ENCODE measurements around the gene USPL1. TPM values are rescaled to one million over a fixed set of nuclear protein-coding genes. Genes with fewer than 3 reads are reported as not detected.
A peak's percentile ranks its signal among the peaks of the same experiment; 100 is the strongest.

USPL1 gene
- total and polyA plus RNA-seq, 2 of the 13 experiments (the other 11 are each of a cell fraction or from before 2014, with no cell fraction given): 13.7 to 15.9 TPM

DNA sequence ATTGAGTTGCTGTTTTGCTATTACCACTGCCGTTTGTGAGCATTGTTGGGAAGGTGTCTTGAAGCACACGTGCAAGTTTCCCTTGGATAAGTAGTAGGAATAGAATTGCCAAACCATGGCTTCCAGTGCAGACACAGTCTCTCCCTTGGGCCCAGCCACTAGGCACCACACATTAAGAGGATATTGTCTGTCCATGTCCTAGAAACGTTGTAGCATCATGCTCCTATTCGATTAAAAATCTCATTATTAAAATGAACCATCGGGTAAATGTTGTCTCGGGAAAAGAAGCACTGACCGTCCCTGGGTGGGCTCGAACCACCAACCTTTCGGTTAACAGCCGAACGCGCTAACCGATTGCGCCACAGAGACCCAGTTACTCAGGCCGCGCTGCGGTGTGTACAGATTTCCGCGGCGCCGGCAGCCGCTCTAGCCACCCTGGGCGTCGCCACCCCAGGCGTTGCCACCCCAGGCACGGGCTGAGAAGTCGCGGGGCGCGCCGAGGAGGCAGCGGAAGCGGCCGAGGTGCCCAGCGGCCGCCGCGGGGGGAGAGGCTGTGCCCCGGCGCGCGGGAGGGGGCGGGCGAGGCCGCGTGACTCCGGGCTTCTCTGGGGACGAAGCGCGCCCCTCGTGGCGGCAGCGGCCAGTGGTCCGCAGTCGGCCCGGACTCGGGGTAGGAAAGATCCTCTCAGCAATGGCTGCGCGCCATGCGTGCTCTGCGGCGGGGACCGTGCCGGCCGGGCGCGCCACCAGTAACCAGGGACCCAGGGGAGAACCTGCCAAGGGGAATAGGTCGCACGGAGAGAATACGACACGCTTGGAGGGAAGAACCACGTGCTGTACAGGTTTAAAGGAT, 56.2 kb downstream of the USPL1 start (continued):
- TF ChIP-seq ZNF720 (CRISPR knock-in tag; IDR thresholded peaks at IDR 0.05) (no peak), CREM (IDR thresholded peaks at IDR 0.05) (no peak), CREM (CRISPR knock-in tag; IDR thresholded peaks at IDR 0.05) (no peak), ZNF703 (CRISPR knock-in tag; IDR thresholded peaks at IDR 0.05; ENCODE audit: borderline replicate concordance) (no peak), ZNF282 (IDR thresholded peaks at IDR 0.05; ENCODE audit: partially characterized antibody) (no peak), NFATC3 (CRISPR knock-in tag; IDR thresholded peaks at IDR 0.05) (no peak; the same call in 1 of the 2 replicates), LCORL (IDR thresholded peaks at IDR 0.05) (no peak), LCORL (CRISPR knock-in tag; IDR thresholded peaks at IDR 0.05) (0 out of 2 replicates have a peak, but pooled peaks have one; percentile 40), ZNF772 (CRISPR knock-in tag; IDR thresholded peaks at IDR 0.05) (0 out of 2 replicates have a peak, but pooled peaks have one; percentile 35), PCBP2 (optimal IDR thresholded peaks at IDR 0.05; ENCODE audit: low read depth, low read length, poor library complexity, severe bottlenecking) (no peak), ZC3H4 (CRISPR knock-in tag; IDR thresholded peaks at IDR 0.05; ENCODE audit: borderline replicate concordance) (no peak), ZNF484 (CRISPR knock-in tag; IDR thresholded peaks at IDR 0.05; ENCODE audit: borderline replicate concordance, low read depth) (no peak), MAZ (IDR thresholded peaks at IDR 0.05; ENCODE audit: borderline replicate concordance, low read depth, low read length) (peak; percentile 70), MAZ (CRISPR knock-in tag; IDR thresholded peaks at IDR 0.05; ENCODE audit: low read depth) (peak; percentile 95), ZNF589 (CRISPR knock-in tag; conservative IDR thresholded peaks at IDR 0.05) (no peak), ELF1 (CRISPR knock-in tag; IDR thresholded peaks at IDR 0.05) (0 out of 2 replicates have a peak, but pooled peaks have one; percentile 16), CHD4 (IDR thresholded peaks at IDR 0.05; ENCODE audit: borderline replicate concordance, low read length) (peak; percentile 48; the same call in 1 of the 2 replicates), ZNF749 (CRISPR knock-in tag; IDR thresholded peaks at IDR 0.05; ENCODE audit: borderline replicate concordance) (no peak), ZNF629 (CRISPR knock-in tag; conservative IDR thresholded peaks at IDR 0.05) (peak; percentile 45), RARG (CRISPR knock-in tag; IDR thresholded peaks at IDR 0.05; ENCODE audit: low read depth) (0 out of 2 replicates have a peak, but pooled peaks have one; percentile 42)
- TF ChIP-seq, protein P1, sequence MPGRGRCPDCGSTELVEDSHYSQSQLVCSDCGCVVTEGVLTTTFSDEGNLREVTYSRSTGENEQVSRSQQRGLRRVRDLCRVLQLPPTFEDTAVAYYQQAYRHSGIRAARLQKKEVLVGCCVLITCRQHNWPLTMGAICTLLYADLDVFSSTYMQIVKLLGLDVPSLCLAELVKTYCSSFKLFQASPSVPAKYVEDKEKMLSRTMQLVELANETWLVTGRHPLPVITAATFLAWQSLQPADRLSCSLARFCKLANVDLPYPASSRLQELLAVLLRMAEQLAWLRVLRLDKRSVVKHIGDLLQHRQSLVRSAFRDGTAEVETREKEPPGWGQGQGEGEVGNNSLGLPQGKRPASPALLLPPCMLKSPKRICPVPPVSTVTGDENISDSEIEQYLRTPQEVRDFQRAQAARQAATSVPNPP (CRISPR knock-in tag; IDR thresholded peaks at IDR 0.05): peak; percentile 41; the same call in 1 of the 2 replicates
- TF ChIP-seq, protein P2, sequence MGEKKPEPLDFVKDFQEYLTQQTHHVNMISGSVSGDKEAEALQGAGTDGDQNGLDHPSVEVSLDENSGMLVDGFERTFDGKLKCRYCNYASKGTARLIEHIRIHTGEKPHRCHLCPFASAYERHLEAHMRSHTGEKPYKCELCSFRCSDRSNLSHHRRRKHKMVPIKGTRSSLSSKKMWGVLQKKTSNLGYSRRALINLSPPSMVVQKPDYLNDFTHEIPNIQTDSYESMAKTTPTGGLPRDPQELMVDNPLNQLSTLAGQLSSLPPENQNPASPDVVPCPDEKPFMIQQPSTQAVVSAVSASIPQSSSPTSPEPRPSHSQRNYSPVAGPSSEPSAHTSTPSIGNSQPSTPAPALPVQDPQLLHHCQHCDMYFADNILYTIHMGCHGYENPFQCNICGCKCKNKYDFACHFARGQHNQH (CRISPR knock-in tag; IDR thresholded peaks at IDR 0.05): 0 out of 2 replicates have a peak, but pooled peaks have one; percentile 48
- TF ChIP-seq, protein P3, sequence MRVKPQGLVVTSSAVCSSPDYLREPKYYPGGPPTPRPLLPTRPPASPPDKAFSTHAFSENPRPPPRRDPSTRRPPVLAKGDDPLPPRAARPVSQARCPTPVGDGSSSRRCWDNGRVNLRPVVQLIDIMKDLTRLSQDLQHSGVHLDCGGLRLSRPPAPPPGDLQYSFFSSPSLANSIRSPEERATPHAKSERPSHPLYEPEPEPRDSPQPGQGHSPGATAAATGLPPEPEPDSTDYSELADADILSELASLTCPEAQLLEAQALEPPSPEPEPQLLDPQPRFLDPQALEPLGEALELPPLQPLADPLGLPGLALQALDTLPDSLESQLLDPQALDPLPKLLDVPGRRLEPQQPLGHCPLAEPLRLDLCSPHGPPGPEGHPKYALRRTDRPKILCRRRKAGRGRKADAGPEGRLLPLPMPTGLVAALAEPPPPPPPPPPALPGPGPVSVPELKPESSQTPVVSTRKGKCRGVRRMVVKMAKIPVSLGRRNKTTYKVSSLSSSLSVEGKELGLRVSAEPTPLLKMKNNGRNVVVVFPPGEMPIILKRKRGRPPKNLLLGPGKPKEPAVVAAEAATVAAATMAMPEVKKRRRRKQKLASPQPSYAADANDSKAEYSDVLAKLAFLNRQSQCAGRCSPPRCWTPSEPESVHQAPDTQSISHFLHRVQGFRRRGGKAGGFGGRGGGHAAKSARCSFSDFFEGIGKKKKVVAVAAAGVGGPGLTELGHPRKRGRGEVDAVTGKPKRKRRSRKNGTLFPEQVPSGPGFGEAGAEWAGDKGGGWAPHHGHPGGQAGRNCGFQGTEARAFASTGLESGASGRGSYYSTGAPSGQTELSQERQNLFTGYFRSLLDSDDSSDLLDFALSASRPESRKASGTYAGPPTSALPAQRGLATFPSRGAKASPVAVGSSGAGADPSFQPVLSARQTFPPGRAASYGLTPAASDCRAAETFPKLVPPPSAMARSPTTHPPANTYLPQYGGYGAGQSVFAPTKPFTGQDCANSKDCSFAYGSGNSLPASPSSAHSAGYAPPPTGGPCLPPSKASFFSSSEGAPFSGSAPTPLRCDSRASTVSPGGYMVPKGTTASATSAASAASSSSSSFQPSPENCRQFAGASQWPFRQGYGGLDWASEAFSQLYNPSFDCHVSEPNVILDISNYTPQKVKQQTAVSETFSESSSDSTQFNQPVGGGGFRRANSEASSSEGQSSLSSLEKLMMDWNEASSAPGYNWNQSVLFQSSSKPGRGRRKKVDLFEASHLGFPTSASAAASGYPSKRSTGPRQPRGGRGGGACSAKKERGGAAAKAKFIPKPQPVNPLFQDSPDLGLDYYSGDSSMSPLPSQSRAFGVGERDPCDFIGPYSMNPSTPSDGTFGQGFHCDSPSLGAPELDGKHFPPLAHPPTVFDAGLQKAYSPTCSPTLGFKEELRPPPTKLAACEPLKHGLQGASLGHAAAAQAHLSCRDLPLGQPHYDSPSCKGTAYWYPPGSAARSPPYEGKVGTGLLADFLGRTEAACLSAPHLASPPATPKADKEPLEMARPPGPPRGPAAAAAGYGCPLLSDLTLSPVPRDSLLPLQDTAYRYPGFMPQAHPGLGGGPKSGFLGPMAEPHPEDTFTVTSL (CRISPR knock-in tag; IDR thresholded peaks at IDR 0.05; ENCODE audit: borderline replicate concordance): no peak
